Fibroblast of the conjunctiva (primary cell): Measurements from ENCODE around the gene MORF4L2.
A peak's percentile ranks its signal among the peaks of the same experiment; 100 is the strongest.

Source experiments
- DNase-seq: peaks from one replicate; pipeline ENCODE4 v3.0.0-alpha.2; 2010; ENCODE audit warnings: low read depth

Gene MORF4L2, protein sequence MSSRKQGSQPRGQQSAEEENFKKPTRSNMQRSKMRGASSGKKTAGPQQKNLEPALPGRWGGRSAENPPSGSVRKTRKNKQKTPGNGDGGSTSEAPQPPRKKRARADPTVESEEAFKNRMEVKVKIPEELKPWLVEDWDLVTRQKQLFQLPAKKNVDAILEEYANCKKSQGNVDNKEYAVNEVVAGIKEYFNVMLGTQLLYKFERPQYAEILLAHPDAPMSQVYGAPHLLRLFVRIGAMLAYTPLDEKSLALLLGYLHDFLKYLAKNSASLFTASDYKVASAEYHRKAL

DNA sequence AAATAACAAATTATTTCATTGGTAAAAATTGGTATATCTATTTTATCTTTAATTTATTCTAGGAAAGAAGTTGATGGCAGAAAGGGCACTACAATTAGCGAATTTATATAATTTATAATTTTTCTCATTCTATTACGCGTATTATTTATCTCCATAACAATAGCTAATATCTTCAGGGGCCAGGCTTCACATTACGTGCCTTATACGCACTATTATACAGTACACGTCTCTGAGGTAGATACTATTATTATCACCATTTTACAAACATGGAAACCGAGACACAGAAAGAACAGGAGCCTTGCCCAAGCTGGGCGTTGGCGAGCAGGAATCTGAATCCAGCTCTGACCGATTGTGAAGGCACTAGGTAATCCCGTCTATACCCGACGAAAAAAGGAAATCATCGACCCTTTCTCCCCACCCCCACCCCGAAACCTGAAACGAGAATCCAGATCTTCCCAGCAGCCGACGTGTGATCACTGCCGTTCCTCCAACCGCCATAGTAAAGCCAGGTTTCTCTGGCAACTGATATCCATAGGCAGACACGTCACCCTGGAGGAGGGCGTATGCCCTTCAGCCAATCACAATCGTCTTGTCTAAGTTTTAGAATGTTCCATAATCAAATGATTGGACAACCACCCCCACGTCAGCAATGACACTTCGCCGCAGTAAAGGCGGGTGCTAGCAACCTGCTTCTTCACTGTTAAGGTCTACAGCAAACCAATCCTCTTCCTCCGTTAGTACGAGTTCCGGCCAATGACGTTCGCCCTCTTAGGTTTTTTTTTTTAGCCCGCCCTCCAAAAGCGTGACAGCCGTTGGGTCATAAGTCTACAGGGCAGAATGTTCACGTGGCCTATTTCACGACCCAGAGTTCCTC lies at the start of gene MORF4L2:
MORF4L2 (minus strand) TSS at position 501 of the 874 bp plus-strand sequence. CDS start 9,672 bp downstream, outside the sequence.
- DNase-seq = peak; percentile 99

DNA sequence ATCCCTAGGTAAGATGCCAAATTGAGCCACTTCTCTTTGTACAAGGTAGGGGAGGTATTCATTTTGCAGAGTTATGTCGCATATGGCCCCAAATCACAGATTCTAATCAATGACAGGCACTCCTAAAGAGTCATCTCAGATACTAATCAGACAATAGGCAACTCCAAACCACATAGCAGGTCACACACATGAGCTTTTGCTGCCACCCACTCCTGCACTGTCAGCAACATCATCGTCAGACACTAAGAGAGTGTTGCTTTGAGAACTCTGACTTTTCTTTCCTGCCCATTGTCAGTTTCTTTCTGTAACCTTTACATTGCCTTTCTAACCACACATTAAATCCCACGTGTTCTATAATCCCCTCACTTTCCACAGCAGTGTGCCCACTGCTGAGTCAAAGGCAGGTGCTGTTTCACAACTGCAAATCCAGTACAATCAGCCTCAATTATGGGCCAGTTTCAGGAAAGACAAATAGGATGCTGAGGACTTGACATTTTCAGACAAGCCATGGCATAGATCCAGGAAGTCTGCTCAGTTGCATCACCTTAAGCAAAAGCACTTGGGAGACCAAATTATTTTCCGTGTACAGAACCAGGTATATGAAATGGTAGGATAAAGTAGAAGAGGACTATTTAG lies 47.7 kb upstream of the MORF4L2 start:
- peak; percentile 14 for DNase-seq

DNA sequence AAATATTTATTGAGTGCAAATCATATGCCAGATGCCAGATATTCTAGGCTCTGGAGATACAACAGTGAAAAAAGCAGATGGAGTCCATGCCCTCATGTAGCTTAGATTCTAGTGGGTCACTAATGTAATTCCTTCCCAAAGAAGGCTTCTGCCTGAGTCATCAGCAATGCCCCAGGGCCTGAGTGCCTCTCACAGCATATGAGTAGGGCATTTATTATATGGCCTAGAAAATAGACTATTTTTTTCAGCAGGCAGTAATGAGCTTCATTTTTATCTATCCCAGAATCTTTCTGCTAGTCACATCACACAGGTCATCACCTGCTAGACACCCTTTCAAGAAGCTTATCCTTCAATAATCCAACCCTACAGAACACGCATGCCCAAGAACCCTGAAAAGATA lies 46.5 kb upstream of the MORF4L2 start:
- no peak for DNase-seq

DNA sequence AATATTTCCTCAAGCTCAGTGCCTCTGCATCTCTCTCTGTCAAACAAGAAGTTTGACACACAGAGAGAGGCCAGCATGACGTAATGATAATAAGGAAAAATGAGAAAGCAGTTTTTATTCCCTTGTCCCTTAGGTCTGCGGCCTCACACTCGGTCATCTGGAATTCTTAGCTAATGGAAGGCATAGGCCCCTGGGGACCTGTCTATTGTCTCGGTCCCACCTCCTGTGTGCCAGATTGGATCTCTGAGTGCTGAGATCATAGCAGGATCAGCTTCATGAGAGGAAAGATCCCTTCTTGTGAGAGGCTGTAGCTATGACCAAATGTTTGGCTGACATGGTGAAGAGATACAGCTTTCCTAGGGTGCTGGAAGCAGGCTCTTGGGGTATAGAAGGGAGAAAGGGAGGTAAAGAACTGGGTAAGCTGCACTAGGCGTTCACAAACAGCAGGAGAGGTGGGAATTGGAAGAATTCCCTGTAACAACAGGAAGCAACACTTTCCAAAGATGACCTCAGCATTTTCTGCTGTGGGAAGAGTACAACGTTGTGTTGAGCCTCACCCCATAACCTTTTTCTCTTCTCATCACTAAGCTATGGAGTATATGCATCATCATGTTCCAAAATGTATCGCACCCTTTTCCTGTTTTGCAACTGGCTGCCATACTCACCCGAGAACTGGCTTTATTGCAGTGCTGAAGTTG lies 44.4 kb upstream of the MORF4L2 start:
- peak; percentile 44 for DNase-seq

DNA sequence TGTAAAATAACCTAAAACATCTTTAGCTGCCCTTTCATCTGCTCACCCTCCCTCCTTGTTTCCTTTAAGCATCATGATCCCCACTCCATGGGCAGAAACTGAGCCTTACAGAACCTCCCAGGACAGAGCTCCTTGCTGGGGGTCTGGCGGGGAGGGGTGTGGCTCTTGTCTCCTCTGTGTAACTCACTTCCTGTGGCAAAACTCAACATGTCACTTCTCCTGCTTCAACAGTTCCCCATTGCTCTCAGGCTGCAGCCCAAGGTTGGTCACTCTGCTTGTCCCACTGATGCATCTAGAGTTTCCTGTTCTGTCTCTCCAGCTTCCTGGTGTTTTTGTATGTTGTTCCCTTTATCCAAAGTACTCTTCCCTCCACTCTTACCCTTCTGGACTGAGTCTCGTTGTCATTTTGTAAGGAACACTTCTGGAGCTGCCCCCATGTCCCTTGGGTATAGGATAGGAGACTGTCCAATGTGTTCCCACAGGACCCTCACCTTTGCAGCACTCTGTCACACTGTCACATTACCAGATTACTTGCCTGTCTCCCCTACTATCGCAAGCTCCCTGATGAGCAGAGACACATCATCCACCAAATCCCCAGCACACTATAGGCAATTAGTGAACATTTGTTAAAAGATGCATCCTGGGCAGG lies 43.8 kb upstream of the MORF4L2 start:
- no peak for DNase-seq

DNA sequence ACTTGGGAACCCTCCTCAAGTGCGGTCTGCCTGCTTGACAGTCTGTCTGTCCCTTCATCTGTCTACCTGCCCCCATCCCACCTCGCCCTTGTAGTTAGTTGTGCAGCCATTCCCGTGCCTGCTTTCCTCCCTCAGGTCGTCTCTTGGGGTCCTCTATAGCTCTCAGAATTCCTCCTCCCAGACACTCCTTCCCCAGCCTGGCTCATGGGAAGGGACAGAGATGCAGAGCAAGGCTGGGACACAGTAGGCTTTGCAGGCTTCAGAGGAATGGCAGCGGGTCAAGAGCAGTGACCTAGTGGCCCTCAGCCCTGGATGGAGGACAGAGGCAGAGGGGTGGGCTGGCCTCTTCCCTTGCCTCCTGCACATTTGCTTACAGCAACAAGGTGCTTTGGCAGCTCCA lies 42.5 kb upstream of the MORF4L2 start:
- no peak for DNase-seq

DNA sequence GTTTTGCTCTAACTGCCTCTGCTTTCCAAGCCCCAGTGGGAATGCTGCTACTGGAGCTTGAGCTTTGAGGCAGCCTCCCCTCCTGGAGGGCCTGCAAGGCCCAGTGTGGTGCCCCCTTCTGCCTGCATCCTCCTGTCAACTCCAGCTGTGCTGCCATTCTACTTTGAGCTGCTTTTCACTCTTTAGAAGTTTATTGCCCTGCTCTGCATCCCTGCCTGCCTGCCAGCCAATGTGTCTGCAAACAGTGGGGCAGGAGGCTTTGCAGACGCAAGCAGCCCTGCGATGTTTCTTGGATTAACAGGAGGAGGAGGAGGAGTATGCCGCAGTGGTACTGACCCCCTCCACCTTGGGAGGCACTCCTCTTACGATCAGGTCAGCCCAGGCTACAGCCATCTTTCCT lies 40.6 kb upstream of the MORF4L2 start:
- DNase-seq = no peak

DNA sequence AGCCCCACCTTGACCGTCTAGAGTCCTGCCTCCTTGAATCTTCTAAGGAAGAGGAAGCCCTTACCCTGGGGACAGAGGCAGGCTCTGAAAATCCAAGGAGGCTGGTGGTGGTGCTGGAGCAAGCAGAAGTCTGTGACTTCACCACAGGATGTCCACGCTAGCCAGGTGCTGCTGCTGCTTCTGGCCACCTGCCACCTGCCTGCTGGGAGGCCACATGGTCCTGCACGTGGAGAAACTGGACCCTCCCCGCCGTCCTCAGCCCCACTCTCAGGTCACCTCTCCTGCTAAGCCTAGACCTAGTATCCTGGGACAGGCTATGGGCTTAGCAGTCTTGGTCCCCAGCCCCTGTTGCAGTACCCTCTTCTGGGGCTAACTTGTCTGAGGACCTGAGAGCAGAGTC lies 40.0 kb upstream of the MORF4L2 start:
- no peak for DNase-seq

DNA sequence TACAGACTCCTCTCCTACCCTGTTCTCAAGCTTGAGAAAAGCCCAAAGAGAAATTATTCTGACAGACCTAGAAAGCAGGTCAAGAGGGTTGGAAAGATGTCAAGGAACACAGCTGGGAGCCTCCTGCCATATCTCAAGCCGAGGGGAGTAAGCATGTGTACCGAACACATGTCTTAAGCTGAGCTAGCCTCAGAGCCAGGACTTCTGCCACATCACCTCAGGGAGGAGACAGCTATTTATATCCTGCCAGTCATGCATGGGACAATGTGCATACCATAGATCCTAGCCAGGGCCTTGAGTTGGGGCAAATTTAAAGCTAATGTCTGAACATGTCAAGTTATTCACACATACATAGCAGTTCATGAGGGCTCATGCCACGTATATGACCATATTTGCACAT lies 36.0 kb upstream of the MORF4L2 start:
- peak; percentile 1 for DNase-seq

DNA sequence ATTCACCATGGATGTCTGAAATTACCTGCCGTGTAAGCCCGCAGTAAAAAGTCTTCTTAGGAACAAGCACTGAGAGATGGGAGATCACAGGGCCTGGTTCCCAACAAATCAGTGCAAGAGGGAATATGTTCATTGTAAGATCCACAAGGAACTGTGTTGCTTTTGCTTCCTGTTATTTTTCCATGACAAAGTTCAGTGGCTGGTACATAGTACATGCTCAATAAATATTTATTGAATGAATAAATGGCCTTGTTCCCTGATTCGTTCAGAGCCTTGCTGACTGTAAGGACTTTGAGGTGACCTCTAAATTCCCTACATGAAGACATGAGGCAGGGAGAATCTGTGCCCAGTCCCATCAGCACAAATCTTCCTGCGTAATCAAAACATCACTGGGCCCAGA lies 31.6 kb upstream of the MORF4L2 start:
- no peak for DNase-seq

DNA sequence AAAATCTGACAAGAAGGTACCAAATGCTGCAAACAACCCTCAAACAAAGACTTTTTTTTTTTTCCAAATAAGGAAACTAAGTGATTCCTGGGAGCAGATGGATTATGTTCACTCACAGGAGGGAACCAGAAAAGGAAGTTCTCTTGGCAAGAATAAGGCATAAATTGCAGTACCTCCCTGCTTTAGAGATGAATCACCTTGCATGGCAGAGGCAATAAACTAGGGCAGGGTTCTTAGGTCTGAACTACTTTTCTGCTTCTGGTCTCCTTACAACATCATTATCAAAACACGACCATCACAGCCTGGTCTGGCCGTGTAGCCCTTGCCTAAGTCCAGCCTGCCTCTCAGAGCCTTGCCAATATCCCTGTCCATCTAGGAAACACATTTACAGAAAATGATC lies 30.5 kb upstream of the MORF4L2 start:
- DNase-seq = peak; percentile 74

DNA sequence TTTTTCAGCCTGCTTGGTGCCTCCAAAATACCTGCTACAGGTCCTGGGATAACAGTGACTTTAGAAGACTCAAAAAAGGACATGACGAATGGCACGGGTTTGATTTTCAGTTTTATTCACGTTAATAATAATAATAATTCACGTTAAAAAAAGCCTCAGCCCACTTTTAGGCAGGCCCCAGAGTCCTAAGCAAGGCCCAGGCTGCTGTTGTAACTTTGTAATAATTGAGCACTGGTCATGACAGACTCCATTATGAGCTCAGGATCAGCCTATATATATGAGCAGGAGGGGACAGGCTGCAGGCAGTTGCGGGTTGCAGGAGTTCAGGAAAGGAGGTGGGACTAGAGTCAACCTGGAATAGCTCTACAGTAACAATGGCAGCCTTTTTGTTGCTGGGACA lies 24.1 kb upstream of the MORF4L2 start, which contains the start of gene TMEM31:
TMEM31 (plus strand) TSS at position 301 of the 400 bp plus-strand sequence. CDS start 1,350 bp downstream, outside the sequence.
- DNase-seq = no peak

DNA sequence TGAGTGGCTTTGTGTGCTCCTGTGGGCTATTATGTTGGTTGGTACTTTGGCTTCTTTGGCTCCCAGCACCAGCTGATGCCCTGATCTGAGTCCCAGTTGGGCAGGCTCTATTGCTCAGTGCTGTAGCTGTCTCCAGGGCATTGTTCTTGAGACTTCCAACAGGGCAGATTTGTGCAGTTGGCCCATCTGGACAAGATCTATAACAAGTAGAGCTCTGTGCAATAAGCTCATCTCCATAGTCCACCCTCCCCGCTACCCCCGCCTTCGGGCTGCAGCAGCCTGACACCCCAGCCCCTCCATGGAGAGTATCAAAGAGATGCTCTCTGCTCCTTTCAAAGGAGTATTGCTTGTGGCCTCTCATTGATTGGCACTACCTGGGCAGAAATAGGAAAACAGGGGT lies 18.4 kb upstream of the MORF4L2 start:
- no peak for DNase-seq

DNA sequence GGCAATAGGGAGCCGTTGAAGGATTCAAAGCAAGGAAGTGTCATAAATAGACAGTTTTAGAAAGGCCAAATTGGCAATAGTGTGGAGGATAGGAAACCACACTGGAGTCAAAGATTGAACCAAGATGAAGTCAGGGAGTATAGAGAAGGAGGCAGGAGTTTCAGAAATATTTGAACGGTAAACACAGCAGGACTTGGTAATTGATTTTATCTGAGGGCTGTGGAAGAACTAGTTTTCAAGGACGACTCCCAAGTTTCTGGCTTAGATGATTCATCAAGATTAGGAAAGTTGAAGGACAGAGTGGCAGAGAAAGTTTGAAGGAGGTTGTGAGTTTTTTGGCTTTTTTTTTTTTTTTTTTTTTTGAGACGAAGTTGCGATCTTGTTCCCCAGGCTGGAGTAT lies 12.7 kb upstream of the MORF4L2 start:
- no peak for DNase-seq

DNA sequence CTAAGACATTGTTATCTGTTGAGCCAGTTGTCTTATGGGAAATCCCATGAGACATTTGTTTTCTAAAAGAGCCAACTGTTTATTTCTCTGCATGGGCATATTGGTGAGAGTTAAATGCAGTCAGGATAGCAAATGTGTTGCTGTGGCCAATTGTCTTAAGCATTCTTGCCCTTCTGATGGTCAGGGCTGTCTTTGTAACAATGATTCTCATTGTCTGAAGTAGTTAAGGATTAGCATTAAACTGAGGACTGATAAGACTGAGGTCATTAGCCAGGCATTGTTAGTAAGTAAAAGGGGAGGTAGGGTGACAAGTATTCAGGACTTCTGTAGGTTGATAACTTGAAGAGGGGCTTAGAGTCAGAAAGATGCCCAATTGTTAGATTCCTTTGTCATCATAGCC lies 11.2 kb upstream of the MORF4L2 start:
- no peak for DNase-seq

DNA sequence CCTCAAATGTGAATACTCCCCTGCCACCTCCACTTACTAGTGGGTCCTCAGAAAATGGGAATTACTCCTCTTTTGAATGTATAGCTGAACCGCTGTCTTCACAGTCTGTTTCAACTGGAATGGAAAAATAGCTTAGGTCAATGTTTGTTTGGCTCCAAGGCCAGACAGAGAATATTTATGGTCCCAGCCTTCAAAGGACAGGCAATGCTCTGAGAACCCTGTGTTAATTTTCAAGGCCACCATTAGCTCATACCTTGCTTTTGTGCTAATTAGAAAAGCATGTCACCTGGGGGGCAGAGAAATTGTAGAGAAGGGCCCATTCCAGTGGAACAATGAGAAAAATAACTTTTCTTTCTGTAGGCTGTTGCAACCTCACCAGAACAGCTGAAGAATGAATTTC lies 4.6 kb upstream of the MORF4L2 start:
- DNase-seq = no peak

DNA sequence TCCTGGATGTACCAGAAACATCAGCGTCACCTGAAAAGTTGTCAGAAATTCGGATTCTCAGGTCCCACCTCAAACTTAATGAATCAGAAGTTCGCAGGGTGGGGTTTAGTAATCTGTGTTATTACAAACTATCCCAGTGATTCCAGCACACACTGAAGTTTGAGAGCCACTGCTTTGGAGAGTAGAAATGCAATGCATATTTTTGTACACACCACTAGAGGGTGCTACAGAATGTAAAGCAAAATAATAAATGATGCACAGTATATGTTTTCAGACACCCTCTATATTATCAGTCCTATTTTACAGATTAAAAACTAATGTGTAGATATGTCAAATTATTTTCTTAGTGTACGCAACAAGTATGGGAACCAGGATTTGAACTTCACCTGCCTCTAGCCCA lies 2.4 kb upstream of the MORF4L2 start:
- no peak for DNase-seq

DNA sequence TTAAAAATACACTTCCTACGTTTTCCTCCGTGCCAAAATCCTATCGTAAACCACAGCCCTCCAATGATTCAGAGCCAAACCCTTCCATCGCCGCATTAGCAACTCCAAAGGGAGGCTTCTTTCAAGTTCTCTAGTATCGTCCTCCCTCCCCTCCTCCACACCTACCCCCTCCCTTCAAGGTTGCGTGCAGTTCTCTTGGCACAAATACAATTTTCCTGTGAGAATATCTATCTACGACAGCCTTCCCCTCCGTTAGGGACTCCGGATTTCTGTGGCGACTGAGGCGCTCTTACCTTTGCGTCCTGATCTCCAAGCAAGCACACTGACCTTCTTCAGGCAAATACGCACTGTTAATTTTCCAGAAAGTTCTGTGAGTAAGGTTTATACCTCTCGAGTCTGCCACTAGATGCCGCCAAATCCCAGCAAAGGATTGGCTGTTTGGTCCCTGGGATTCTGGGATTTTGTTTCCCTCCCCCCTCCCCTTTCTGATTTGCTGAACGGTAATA lies 1.2 kb upstream of the MORF4L2 start:
- DNase-seq = peak; percentile 72

DNA sequence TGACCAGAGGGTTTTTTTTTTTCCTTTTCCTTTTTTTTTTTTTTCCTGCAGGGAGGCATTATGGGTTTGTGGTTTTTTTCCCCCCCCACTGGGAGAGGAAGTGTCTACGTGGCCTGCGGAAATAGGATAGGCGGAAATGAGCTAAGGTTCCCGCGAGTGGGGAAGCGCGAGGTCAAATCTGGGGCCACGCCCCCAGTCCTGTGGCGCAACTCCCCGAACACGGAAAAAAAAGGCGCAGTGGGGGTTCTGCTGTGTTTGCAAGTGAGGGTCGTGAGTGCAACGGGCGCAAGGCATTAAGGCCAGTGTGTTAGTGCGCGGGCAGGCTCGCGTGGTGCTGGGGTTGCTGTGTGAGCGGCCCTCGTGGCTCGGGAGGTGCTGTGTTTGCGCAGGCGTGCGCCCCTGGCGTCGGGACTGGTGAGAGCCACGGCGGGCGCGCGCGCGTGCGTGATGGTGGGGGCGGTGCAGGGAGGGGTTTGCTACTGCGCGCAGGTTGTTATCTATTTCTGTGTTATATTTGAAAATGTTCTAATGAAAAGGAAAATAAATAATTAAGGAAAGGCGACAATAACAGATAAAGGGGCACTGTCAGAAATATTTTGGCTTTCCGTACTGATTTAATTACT lies 685 bp upstream of the MORF4L2 start:
- peak; percentile 55 for DNase-seq

DNA sequence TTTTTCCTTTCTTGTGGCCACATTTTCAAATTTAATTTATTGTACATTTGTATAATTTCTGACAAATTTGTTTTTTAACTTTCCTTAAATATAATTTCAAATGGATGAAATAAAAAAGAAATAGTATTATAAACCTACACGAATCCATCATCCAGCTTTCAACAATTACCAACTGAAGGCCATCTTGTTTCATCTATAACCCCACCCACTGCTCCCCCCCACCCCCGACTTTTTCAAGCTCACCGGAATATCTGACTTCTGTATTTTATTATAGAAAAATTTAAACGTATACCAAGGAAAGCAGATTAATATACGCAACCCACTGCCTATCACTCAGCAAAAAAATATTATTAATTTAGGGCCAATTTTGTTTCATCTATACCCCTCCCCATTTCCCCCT lies 1.1 kb downstream of the MORF4L2 start:
- DNase-seq = no peak

DNA sequence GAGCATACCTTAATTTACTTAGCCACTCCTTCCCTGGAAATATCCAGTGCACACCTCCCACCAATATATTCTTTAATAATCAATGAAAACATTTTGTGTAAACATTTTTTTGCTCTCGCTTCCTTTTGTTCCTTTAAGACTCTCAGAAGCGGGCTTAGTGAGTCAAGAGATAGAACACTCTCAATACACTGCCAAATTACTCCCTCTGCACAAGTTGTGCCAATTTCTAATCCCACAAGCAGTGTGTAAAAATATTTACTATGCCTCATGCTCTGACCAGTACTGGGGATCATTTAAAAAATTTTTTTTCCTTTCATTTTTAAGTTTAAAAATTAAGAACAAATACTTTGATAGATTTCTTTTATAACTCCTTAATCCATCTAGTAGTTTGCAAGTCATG lies 5.1 kb downstream of the MORF4L2 start:
- no peak for DNase-seq
